HCT116 (cell line): Measurements from ENCODE around the gene USP8. TPM values are rescaled to one million over a fixed set of nuclear protein-coding genes. Genes with fewer than 3 reads are reported as not detected.

Experiments used
- ATAC-seq: fragments of 200-7000 bp; cut with Tn5 transposase; 2 replicates; pipeline ENCODE4 v1.9.1; 2020; ENCODE audit warnings: mild to moderate bottlenecking, moderate library complexity
- BruUV-seq: library from RNA; stranded (reverse); fragments of 400-500 nt; replicated peaks from 2 replicates; lab custom pipeline; 2021; lab: Mats Ljungman, UMichigan
- CTCF ChIA-PET: fragments of 300-600 bp; sonication (Branson Sonifier 250); formaldehyde crosslinking; loops from one replicate; lab custom pipeline; 2021; ENCODE audit warnings: antibody characterized with exemption; lab: Charles Lee
- POLR2A ChIA-PET: fragments of 300-600, 350-600 bp; sonication (Branson Sonifier 250); formaldehyde crosslinking; loops from one replicate; lab custom pipeline; 2021; ENCODE audit warnings: antibody characterized with exemption; lab: Charles Lee
- RAD21 ChIA-PET, 2 experiments: fragments of 300-600 bp; sonication (Branson Sonifier 250); formaldehyde crosslinking; loops; one replicate each; lab custom pipeline; 2023; ENCODE audit warnings: low total read pairs in 2 of 2; ENCODE audit not compliant: uncharacterized antibody in 2 of 2, unreplicated experiment in 2 of 2, low non-redundant PET in 1 of 2; lab: Charles Lee
- DNase-seq: peaks from one replicate; pipeline ENCODE4 v3.0.0-alpha.2; 2010; ENCODE audit warnings: low read depth, low spot score
- H2AFZ ChIP-seq: fragments of 200-600 bp; shearing (Covaris generic), sonication (generic); 2 replicates; pipeline ENCODE4 v1.6.1; 2017; ENCODE audit warnings: low read depth, mixed run types, mixed read lengths, antibody characterized with exemption, low read length; ENCODE audit not compliant: poor library complexity, severe bottlenecking
- H3K27ac ChIP-seq: 2 replicates; pipeline ENCODE4 v1.5.1; 2012; ENCODE audit warnings: low read depth, low read length
- H3K27me3 ChIP-seq: fragments of 200-600 bp; sonication (generic); 2 replicates; pipeline ENCODE4 v1.6.1; 2016; ENCODE audit warnings: mixed run types, low read length, mixed read lengths; ENCODE audit not compliant: insufficient read depth
- H3K36me3 ChIP-seq, 2 experiments: fragments of 200-500 bp in 1 of 2; fragments of 200-600 bp in 1 of 2; sonication (Bioruptor generic) in 1 of 2; sonication (generic) in 1 of 2; 2 replicates each; pipeline versions ENCODE4 v1.5.1 to v1.6.1; 2014 to 2016; ENCODE audit warnings: low read length in 2 of 2, inconsistent platforms in 1 of 2, mixed read lengths in 1 of 2, mixed run types in 1 of 2; ENCODE audit not compliant: insufficient read depth in 2 of 2, control insufficient read depth in 1 of 2
- H3K4me1 ChIP-seq, 2 experiments: fragments of 200-600 bp in 1 of 2; sonication (generic) in 1 of 2; 2 replicates each; pipeline versions ENCODE4 v1.5.1 to v1.6.1; 2012 to 2017; ENCODE audit warnings: low read length in 2 of 2, inconsistent platforms in 1 of 2, mild to moderate bottlenecking in 1 of 2, mixed read lengths in 1 of 2, mixed run types in 1 of 2, moderate library complexity in 1 of 2; ENCODE audit not compliant: insufficient read depth in 2 of 2, control insufficient read depth in 1 of 2
- H3K4me2 ChIP-seq: fragments of 200-600 bp; sonication (generic); 2 replicates; pipeline ENCODE4 v1.6.1; 2017; ENCODE audit warnings: mixed run types, low read length, mixed read lengths
- H3K4me3 ChIP-seq, 2 experiments: fragments of 200-600 bp in 1 of 2; sonication (generic) in 1 of 2; replicated peaks in 1 of 2; 2 replicates each; pipeline ENCODE4 v1.5.1; 2011 to 2016; ENCODE audit warnings: low read length in 2 of 2, control low read depth in 1 of 2, low read depth in 1 of 2, mild to moderate bottlenecking in 1 of 2, mixed read lengths in 1 of 2, mixed run types in 1 of 2
- H3K79me2 ChIP-seq: fragments of 200-600 bp; sonication (generic); 2 replicates; pipeline ENCODE4 v1.6.1; 2017; ENCODE audit warnings: mild to moderate bottlenecking, mixed run types, low read length, moderate library complexity, mixed read lengths; ENCODE audit not compliant: insufficient read depth
- H3K9ac ChIP-seq: fragments of 200-600 bp; sonication (generic); 2 replicates; pipeline ENCODE4 v1.6.1; 2016; ENCODE audit warnings: low read length, mixed read lengths
- H3K9me2 ChIP-seq: fragments of 200-600 bp; sonication (generic), shearing (Covaris generic); 2 replicates; pipeline ENCODE4 v1.6.1; 2017; ENCODE audit warnings: mixed run types, mild to moderate bottlenecking, moderate library complexity; ENCODE audit not compliant: insufficient read depth
- H3K9me3 ChIP-seq, 2 experiments: fragments of 200-500 bp in 1 of 2; fragments of 200-600 bp in 1 of 2; sonication (Bioruptor generic) in 1 of 2; sonication (generic) in 1 of 2; 2 replicates each; pipeline ENCODE4 v1.6.1; 2014 to 2017; ENCODE audit warnings: low read length in 2 of 2, mixed read lengths in 2 of 2, inconsistent platforms in 1 of 2, low read depth in 1 of 2, mild to moderate bottlenecking in 1 of 2, mixed run types in 1 of 2, moderate library complexity in 1 of 2; ENCODE audit not compliant: control insufficient read depth in 1 of 2, insufficient read depth in 1 of 2
- H4K20me1 ChIP-seq: fragments of 200-600 bp; sonication (generic), shearing (Covaris generic); 2 replicates; pipeline ENCODE4 v1.6.1; 2017; ENCODE audit warnings: mixed run types, mild to moderate bottlenecking, moderate library complexity; ENCODE audit not compliant: insufficient read depth
- CBX3 ChIP-seq: IDR thresholded peaks from 2 replicates; pipeline ENCODE4 v1.6.1; 2012; ENCODE audit warnings: low read depth
- CEBPB ChIP-seq: IDR thresholded peaks from 2 replicates; pipeline ENCODE4 v1.6.1; 2012; ENCODE audit warnings: low read depth
- EGR1 ChIP-seq: IDR thresholded peaks from 2 replicates; pipeline ENCODE4 v1.6.1; 2012; ENCODE audit warnings: low read depth
- JUND ChIP-seq: IDR thresholded peaks from 2 replicates; pipeline ENCODE4 v1.6.1; 2012
- POLR2AphosphoS5 ChIP-seq: IDR thresholded peaks from 2 replicates; pipeline ENCODE4 v1.6.1; 2011; ENCODE audit warnings: mild to moderate bottlenecking, low read depth, low read length, moderate library complexity
- YY1 ChIP-seq: IDR thresholded peaks from 2 replicates; pipeline ENCODE4 v1.6.1; 2011; ENCODE audit warnings: low read length, low read depth, moderate library complexity, mild to moderate bottlenecking; ENCODE audit not compliant: insufficient replicate concordance; ENCODE audit errors: extremely low read depth
- ZBTB33 ChIP-seq: IDR thresholded peaks from 2 replicates; pipeline ENCODE4 v1.6.1; 2011; ENCODE audit warnings: mild to moderate bottlenecking, low read length, moderate library complexity; ENCODE audit not compliant: insufficient replicate concordance; ENCODE audit errors: extremely low read depth
- ZFX ChIP-seq: fragments of 450-650 bp; IDR thresholded peaks from 2 replicates; pipeline ENCODE4 v1.6.1; 2017
- intact Hi-C: fragments of 100-400 bp; cut with micrococcal nuclease; formaldehyde crosslinking; loops from 2 replicates; pipeline ENCODE4 v1.10.0; 2022
- total RNA-seq: library from RNA; stranded (reverse); gene quantifications from one replicate; pipeline ENCODE4 v1.2.1, GENCODE V29; 2021; ENCODE audit not compliant: unreplicated experiment

Gene USP8
- total RNA-seq, 1 experiment from 2014 or later, result 67.9 TPM

DNA sequence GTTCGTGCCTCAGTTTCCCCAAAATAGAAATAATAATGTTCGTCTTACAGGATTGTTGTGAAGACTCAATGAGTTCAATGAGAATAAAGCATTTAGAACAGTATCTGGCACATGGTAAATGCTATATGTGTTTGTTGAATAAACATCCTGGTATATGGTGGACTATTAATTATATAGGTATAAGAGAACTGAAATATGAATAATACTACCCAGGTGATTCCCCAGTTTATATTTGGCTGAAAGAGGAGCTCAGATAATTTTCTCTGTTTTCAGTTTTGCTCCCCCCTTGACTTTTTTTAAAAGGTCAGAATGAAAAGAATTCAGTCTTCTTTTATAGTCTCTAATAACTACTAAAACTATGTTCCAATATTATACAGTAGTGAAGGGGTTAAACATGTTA, 46.9 kb downstream of the USP8 start:
- ChIA-PET POLR2A (no interaction called here), CTCF (no interaction called here)
- Histone ChIP-seq H3K9ac (no peak overlapping the region), H3K27ac (no peak overlapping the region), H3K9me3 (no peaks in the 10 kb centered on the region), H3K27me3 (no peaks in the 10 kb centered on the region), H2AFZ (no peak overlapping the region), H3K4me3 (no peak overlapping the region), H3K4me1 (no peaks in the 10 kb centered on the region), H3K79me2 (no peaks in the 10 kb centered on the region; the same call in 1 of the 2 replicates), H3K36me3 (peaks cover 4 to 5% of the 10 kb centered on the region in 2 experiments; a peak in 2 of 4 replicates)
- no peak for DNase-seq
- ATAC-seq, result no peak
- no TSS peak for BruUV-seq
- intact Hi-C loops, result no loop called here
- TF ChIP-seq POLR2AphosphoS5 (no peak), ZFX (no peak), CBX3 (no peak), EGR1 (no peak), ZBTB33 (no peak), CEBPB (no peak)
- TF ChIP-seq, all 23 proteins: peak for 0
- H4K20me1 ChIP-seq, result no peaks in the 10 kb centered on the region
- H3K9me2 ChIP-seq, result no peaks in the 10 kb centered on the region
- no peak overlapping the region for H3K4me2 ChIP-seq
- RAD21 ChIA-PET, result no interaction called here

DNA sequence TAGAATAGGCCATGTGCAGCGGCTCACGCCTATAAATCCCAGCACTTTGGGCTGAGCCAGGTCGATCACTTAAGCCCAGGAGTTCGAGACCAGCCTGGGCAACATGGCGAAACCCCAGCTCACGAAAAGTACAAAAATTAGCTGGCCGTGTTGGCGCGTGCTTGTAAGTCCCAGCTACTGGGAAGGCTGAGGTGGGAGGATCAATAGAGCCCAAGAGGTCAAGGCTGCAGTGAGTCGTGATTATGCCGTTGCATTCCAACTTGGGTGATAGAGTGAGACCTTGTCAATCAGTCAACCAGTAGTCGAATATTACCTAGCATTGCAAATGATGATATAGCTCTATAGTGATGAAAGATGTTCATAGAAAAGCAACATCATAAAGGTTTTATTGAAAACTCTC, 51.9 kb downstream of the USP8 start:
- H4K20me1 ChIP-seq, result 0 out of 2 replicates have a peak, but pooled peaks cover 3% of the 10 kb centered on the region
- no peak overlapping the region for H3K9ac ChIP-seq
- no peaks in the 10 kb centered on the region for H3K27me3 ChIP-seq
- POLR2A ChIA-PET, result no interaction called here
- no peaks in the 10 kb centered on the region for H3K9me2 ChIP-seq
- TF ChIP-seq YY1, result no peak
- TF ChIP-seq JUND, result no peak
- TF ChIP-seq, all 23 proteins: peak for 0
- no peak overlapping the region for H3K27ac ChIP-seq
- no peaks in the 10 kb centered on the region for H3K79me2 ChIP-seq
- H3K4me1 ChIP-seq, result no peaks in the 10 kb centered on the region
- no peak overlapping the region for H3K4me3 ChIP-seq
- H2AFZ ChIP-seq, result no peak overlapping the region
- H3K9me3 ChIP-seq, result no peaks in the 10 kb centered on the region
- ChIA-PET CTCF (no interaction called here), RAD21 (no interaction called here)
- no peak for ATAC-seq
- intact Hi-C loops, result no loop called here
- H3K36me3 ChIP-seq, result peaks cover 11 to 13% of the 10 kb centered on the region in 2 experiments; a peak in 3 of 4 replicates
- H3K4me2 ChIP-seq, result no peak overlapping the region
- no TSS peak for BruUV-seq
- DNase-seq, result no peak
